ENCODE measurements around the gene ABCD4.
A peak's percentile ranks its signal among the peaks of the same experiment; 100 is the strongest.
"Not testable (repeated sequence)": the region's sequence is repeated elsewhere in the genome, so short reads cannot be mapped to it uniquely, and the experiment has no call there.

The ABCD4 gene

GRCh38 chr14:74302634-74303569 is at the start of gene ABCD4:
Gene ABCD4, minus strand, starts transcription at chr14:74302934. Its CDS starts 22 bp downstream, at chr14:74302912.
- DNase-seq (ENCODE audit: low read depth, low spot score), result peak; percentile 94

DNA sequence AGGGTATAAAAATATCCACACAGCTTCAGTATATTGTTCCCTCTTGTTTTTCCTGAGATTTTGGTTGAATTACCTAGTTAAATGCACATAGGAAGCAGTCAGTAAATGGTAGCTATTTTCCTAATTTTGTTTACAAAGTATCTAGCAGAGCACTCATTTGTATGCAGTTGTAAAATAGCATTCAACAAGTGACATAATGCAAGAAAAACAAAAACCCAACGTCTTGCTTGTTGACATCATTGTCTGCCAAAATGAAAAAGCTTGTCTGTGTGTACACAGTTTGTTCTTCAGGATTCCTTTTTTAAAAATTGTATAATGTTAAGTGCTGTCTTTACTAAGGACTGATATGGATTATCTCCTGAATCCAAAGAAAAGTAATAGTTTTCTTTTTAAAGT is 48.2 kb upstream of the ABCD4 start:
- DNase-seq (ENCODE audit: low read depth, low spot score), result no peak

GRCh38 chr14:74350211-74350927 is 47.6 kb upstream of the ABCD4 start:
- DNase-seq (ENCODE audit: low read depth, low spot score), result no peak

DNA sequence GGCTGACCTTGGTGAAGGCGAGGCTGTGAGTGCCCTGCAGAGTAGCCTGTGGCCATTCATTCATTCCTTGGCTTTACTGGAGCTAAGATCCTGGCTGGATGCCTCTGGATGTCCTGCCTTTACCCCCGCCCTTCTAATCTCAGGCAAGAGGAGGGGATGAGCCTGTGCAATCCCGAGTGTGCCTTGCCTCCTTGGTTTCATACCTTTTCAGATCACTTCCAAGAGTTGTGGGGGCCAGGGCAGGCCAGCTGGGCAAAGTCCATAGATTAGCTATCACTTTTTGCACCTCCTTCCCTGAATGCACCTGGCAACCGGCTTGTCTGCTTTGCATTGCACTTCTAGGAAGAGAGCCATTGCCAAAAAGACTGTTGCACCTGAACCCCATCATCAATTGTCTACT is 47.0 kb upstream of the ABCD4 start:
- no peak for DNase-seq (ENCODE audit: low read depth, low spot score)

GRCh38 chr14:74348735-74349463 is 46.2 kb upstream of the ABCD4 start:
- DNase-seq (ENCODE audit: low read depth, low spot score), result no peak

DNA sequence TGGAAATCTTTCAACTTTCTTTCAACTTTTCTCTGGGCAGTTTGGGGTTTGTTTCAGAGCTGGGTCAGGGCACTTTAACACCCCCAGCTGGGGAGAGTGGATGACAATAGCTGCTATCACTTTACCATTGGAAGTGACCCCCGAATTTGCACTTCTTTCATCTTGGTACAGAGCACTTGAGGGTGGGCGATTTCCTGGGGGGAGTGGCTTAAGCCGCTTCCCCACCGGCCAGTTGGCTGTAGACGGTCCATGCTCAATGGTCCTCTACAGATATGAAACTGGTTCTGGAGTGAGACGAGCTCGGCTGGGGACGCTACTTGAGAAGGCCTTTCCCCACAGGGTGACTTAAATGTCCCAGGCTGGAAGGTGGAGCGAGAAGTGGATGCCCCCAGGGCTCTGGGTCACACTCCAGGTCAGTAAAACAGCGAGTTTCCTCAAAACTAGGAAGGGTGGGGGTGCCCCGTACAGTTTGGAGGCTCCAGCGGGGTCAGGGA is 45.6 kb upstream of the ABCD4 start, which contains the start of gene VRTN:
VRTN (plus strand) TSS at position 231 of the 494 bp plus-strand sequence. CDS start 8,313 bp downstream, outside the sequence.
- DNase-seq (ENCODE audit: low read depth, low spot score), result no peak

- DNase-seq (ENCODE audit: low read depth, low spot score), result no peak
Measured at GRCh38 chr14:74347795-74348100, 45.0 kb upstream of the ABCD4 start.

- DNase-seq (ENCODE audit: low read depth, low spot score), result no peak
Measured at GRCh38 chr14:74347097-74347794, 44.5 kb upstream of the ABCD4 start.

DNA sequence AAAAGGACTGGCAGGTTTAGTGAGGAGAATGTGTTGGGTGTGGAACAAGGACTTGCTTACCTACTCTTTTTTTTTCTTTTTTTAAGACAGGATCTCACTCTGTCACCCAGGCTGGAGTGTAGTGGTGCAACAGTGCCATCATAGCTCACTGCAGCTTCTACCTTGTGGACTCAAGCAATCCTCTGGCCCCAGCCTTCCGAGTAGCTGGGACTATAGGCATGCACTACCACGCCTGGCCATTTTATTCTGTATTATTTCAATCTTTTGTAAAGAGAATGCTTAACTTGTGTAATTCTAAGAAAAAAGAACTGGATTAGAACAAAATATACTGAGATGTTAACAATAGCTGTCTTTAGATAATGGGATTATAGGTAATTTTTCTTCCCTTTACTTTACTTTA is 43.6 kb upstream of the ABCD4 start:
- DNase-seq (ENCODE audit: low read depth, low spot score), result no peak

- DNase-seq (ENCODE audit: low read depth, low spot score), result no peak
Measured at GRCh38 chr14:74333909-74334308, 31.2 kb upstream of the ABCD4 start.

GRCh38 chr14:74329950-74330552 is 27.3 kb upstream of the ABCD4 start:
- not testable (repeated sequence) for DNase-seq (ENCODE audit: low read depth, low spot score)

DNA sequence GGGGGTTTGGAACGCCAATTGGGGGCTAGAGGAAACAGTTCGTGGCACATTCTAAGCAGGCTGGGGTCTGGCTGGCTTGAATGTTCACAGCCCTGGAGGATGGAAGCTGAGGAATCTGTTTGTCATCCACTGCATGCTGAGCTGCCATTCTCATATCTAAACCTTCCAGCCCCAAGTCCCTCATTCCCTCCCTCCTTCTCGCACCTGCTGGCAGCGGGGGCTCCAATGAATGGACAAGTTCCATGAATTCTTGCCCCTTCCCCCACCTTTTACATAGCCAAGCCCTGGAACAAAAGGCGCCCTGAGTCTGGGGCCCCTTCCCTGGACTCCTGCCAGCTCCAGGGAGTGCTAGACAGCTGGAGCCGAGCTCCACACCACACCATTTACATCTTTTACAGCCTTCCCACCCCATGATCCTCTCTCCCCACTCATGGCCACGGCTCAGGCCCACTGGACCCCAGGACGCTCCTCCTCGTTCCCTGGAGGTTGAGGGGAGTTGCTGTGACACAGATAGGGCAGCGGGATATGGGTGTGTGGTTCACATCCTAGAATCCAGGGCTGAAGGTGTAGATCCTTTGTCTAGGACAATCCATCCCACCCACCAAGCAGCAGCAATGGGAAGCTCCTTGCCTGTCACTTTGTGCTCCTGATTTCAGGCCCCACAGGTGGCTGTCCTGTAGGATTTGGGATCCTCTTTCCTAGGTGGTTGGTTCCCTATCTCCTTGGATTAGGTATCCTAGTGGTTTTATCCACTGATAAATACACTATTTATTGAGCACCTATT is 23.8 kb upstream of the ABCD4 start:
- DNase-seq (ENCODE audit: low read depth, low spot score), result peak; percentile 98

GRCh38 chr14:74325446-74325845 is 22.7 kb upstream of the ABCD4 start:
- no peak for DNase-seq (ENCODE audit: low read depth, low spot score)

GRCh38 chr14:74324931-74325361 is 22.2 kb upstream of the ABCD4 start:
- no peak for DNase-seq (ENCODE audit: low read depth, low spot score)

DNA sequence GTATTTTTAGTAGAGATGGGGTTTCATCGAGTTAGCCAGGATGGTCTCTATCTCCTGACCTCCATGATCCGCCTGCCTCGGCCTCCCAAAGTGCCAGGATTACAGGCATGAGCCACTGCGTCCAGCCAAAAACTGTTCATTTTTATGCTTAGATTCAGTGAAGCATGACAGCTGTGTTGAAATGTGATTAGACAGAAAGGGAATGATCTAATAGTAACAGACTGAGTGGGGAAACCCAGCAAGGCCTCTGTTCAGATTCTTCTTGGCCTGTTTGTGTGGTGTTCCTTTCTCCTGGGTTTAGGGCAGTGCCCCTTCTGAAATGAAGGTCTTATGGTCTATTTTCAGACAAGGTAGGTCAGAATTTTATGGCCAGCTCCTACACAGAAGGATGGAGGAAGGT is 11.8 kb upstream of the ABCD4 start:
- no peak for DNase-seq (ENCODE audit: low read depth, low spot score)

DNA sequence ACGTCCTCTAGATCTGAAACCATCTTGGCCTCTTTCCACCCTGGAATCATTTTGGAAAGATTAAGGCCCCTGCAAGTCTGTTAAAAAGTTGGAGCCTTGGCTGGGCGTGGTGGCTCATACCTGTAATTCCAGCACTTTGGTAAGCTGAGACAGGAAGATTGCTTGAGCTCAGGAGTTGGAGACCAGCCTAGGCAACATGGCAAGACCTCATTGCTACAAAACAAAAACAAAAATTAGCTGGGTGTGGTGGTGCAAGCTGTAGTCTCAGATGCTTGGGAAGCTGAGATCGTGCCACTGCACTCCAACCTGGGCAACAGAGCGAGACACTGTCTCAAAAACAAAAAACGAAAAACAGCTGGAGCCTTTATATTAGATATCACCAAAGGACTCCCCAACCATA is 10.9 kb upstream of the ABCD4 start:
- DNase-seq (ENCODE audit: low read depth, low spot score), result no peak

- DNase-seq (ENCODE audit: low read depth, low spot score), result no peak
Measured at GRCh38 chr14:74312161-74312560, 9.4 kb upstream of the ABCD4 start.

DNA sequence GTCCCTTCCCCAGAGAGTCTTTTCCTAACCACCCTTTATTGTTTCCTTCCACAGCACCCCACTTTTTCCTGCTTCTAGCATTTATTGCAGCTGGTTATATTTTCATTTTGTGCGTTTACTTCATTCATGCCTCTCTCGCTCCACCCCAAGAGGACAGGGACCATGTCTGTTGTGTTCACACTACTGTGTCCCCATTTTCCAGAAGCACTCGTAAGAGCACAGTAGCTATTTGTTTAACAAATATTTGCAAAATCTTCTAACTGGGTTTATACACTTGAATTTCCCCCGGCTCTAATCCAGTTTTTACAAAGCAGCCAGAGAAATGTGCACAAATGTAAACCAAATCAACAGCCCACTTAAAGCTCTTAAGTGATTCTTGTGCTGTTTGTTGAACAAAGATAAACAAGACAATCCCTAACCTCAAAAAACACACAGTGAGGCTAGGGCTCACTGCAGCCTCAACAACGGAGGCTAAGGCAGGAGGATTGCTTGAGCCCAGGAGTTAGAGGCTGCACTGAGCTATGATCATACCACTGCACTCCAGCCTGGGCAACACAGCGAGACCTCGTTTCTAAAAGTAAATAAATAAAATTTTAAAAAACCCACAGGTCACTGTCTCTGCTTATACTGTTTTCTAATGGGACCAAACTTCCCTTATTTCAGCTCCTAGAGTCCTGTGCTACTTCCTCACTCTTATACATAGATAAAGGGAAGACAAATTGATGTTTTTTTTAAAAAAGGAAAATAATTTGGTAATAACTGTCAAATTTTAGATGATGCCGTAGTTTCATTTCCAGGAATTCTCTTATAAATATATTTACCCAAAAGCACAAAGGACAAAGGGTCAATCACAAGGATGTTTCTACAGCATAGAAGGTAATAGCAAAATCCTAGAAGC is 6.6 kb upstream of the ABCD4 start:
- DNase-seq (ENCODE audit: low read depth, low spot score), result no peak

DNA sequence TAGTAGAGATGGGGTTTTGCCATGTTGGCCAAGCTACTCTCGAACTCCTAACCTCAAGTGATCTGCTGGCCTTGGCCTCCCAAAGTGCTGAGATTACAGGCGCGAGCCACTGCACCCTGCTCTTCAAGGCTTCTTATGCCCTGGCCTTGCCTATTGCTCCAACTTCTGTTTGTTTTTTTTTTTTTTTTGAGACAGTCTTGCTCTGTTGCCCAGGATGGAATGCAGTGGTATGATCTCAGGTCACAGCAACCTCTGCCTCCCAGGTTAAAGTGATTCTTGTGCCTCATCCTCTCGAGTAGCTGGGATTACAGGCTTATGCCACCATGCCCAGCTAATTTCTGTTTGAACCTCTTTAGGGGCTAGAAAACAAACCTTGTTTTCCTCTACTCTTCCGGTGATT is 6.0 kb upstream of the ABCD4 start:
- no peak for DNase-seq (ENCODE audit: low read depth, low spot score)

Data from iPS DF 19.7 (cell line).